ENCODE data around the gene RIPOR2.

Gene RIPOR2

GRCh38 chr6:24827970-24828369 lies 107.8 kb downstream of the RIPOR2 start:
- in situ Hi-C loops (cut with HindIII; ENCODE audit: low sequenced_read_pairs), result no loop called here
- TF ChIP-seq CTCF (IDR thresholded peaks at IDR 0.05; ENCODE audit: low read depth, low read length), result no peak
- no peak overlapping the region for H3K4me3 ChIP-seq (ENCODE audit: low read depth, low read length)
- no peak for DNase-seq (ENCODE audit: low read depth, low spot score)

GRCh38 chr6:24827162-24827561 lies 108.6 kb downstream of the RIPOR2 start:
- no peak for TF ChIP-seq CTCF (IDR thresholded peaks at IDR 0.05; ENCODE audit: low read depth, low read length)
- in situ Hi-C loops (cut with HindIII; ENCODE audit: low sequenced_read_pairs), result no loop called here
- H3K4me3 ChIP-seq (ENCODE audit: low read depth, low read length), result no peak overlapping the region
- DNase-seq (ENCODE audit: low read depth, low spot score), result no peak

- DNase-seq (ENCODE audit: low read depth, low spot score), result no peak
- H3K4me3 ChIP-seq (ENCODE audit: low read depth, low read length), result no peak overlapping the region
- in situ Hi-C loops (cut with HindIII; ENCODE audit: low sequenced_read_pairs), result no loop called here
- no peak for TF ChIP-seq CTCF (IDR thresholded peaks at IDR 0.05; ENCODE audit: low read depth, low read length)
These were observed 110.6 kb downstream of the RIPOR2 start for GRCh38 chr6:24825130-24825630.

GRCh38 chr6:24824142-24824938 lies 111.4 kb downstream of the RIPOR2 start:
- DNase-seq (ENCODE audit: low read depth, low spot score), result no peak
- in situ Hi-C loops (cut with HindIII; ENCODE audit: low sequenced_read_pairs), result no loop called here
- no peak for TF ChIP-seq CTCF (IDR thresholded peaks at IDR 0.05; ENCODE audit: low read depth, low read length)
- H3K4me3 ChIP-seq (ENCODE audit: low read depth, low read length), result no peak overlapping the region

GRCh38 chr6:24823185-24823584 lies 112.6 kb downstream of the RIPOR2 start:
- DNase-seq (ENCODE audit: low read depth, low spot score), result no peak
- TF ChIP-seq CTCF (IDR thresholded peaks at IDR 0.05; ENCODE audit: low read depth, low read length), result no peak
- in situ Hi-C loops (cut with HindIII; ENCODE audit: low sequenced_read_pairs), result no loop called here
- H3K4me3 ChIP-seq (ENCODE audit: low read depth, low read length), result no peak overlapping the region

GRCh38 chr6:24822696-24823095 lies 113.1 kb downstream of the RIPOR2 start:
- TF ChIP-seq CTCF (IDR thresholded peaks at IDR 0.05; ENCODE audit: low read depth, low read length), result no peak
- in situ Hi-C loops (cut with HindIII; ENCODE audit: low sequenced_read_pairs), result no loop called here
- DNase-seq (ENCODE audit: low read depth, low spot score), result no peak
- no peak overlapping the region for H3K4me3 ChIP-seq (ENCODE audit: low read depth, low read length)

Measured in astrocyte of the spinal cord (primary cell).